GM12878 (cell line): Measurements from ENCODE around the gene TECR. TPM values are rescaled to one million over a fixed set of nuclear protein-coding genes. Genes with fewer than 3 reads are reported as not detected.
A peak's percentile ranks its signal among the peaks of the same experiment; 100 is the strongest.

Experiments used
- ATAC-seq: fragments of 200-7000 bp; cut with Tn5 transposase; 3 replicates; pipeline ENCODE4 v1.9.1; 2020; ENCODE audit warnings: mild to moderate bottlenecking, moderate library complexity
- BruUV-seq: library from RNA; stranded (reverse); fragments of 400-500 nt; replicated peaks from 2 replicates; lab custom pipeline; 2021; lab: Mats Ljungman, UMichigan
- CTCF ChIA-PET: fragments of 300-600 bp; sonication (Branson Sonifier 250); formaldehyde crosslinking; extraction: SDS; loops from one replicate; lab custom pipeline; 2021; ENCODE audit warnings: inconsistent platforms; lab: Yijun Ruan, JAX
- POLR2A ChIA-PET: fragments of 350-600 bp; formaldehyde crosslinking; extraction: SDS; loops from one replicate; lab custom pipeline; 2021; ENCODE audit warnings: inconsistent platforms; lab: Charles Lee
- RAD21 ChIA-PET: fragments of 300-600 bp; sonication (Branson Sonifier 250); formaldehyde crosslinking; loops from one replicate; lab custom pipeline; 2023; ENCODE audit warnings: antibody characterized with exemption; ENCODE audit not compliant: unreplicated experiment; lab: Charles Lee
- SMC1A ChIA-PET: fragments of 300-600 bp; sonication (Branson Sonifier 250); formaldehyde crosslinking; loops from one replicate; lab custom pipeline; 2023; ENCODE audit not compliant: unreplicated experiment, uncharacterized antibody; lab: Charles Lee
- DNase-seq: peaks from one replicate; pipeline ENCODE4 v3.0.0-alpha.2; 2011; ENCODE audit warnings: low read depth, low spot score
- FAIRE-seq: peaks from 3 replicates; lab custom pipeline; 2011; peaks lifted over from hg19 to GRCh38; lab: Jason Lieb, UNC
- H2AFZ ChIP-seq: 2 replicates; pipeline ENCODE4 v1.6.0; 2011; ENCODE audit warnings: low read depth, low read length, control low read depth; ENCODE audit not compliant: control insufficient read depth
- H3K27ac ChIP-seq: 2 replicates; pipeline ENCODE4 v1.5.1; 2011; ENCODE audit warnings: control low read depth; ENCODE audit not compliant: control insufficient read depth, insufficient read depth
- H3K27me3 ChIP-seq, 2 experiments: replicated peaks in 1 of 2; 2 replicates each; pipeline versions ENCODE4 v1.6.0 to v1.6.1; 2011; ENCODE audit warnings: low read length in 1 of 2; ENCODE audit not compliant: control insufficient read depth in 2 of 2, insufficient read depth in 2 of 2
- H3K36me3 ChIP-seq, 2 experiments: 2 replicates each; pipeline ENCODE4 v1.5.1; 2011; ENCODE audit warnings: low read length in 1 of 2; ENCODE audit not compliant: control insufficient read depth in 2 of 2, insufficient read depth in 2 of 2
- H3K4me1 ChIP-seq: 2 replicates; pipeline ENCODE4 v1.6.1; 2011; ENCODE audit warnings: mild to moderate bottlenecking, low read length, moderate library complexity, mixed read lengths; ENCODE audit not compliant: control insufficient read depth, insufficient read depth
- H3K4me2 ChIP-seq: 2 replicates; pipeline ENCODE4 v1.6.0; 2011; ENCODE audit warnings: control low read depth; ENCODE audit not compliant: control insufficient read depth, insufficient read depth
- H3K4me3 ChIP-seq: fragments of 200-600 bp; sonication (generic); 2 replicates; pipeline ENCODE4 v1.5.1; 2016
- H3K79me2 ChIP-seq: 2 replicates; pipeline ENCODE4 v1.6.0; 2011; ENCODE audit warnings: low read length; ENCODE audit not compliant: control insufficient read depth, insufficient read depth
- H3K9ac ChIP-seq: 2 replicates; pipeline ENCODE4 v1.8.0; 2011; ENCODE audit warnings: low read length, control low read depth, mixed read lengths; ENCODE audit not compliant: control insufficient read depth, insufficient read depth
- H3K9me3 ChIP-seq: replicated peaks from 3 replicates; pipeline ENCODE4 v1.5.1; 2011; ENCODE audit warnings: mild to moderate bottlenecking, low read length; ENCODE audit not compliant: control insufficient read depth, insufficient read depth
- H4K20me1 ChIP-seq: 2 replicates; pipeline ENCODE4 v1.6.0; 2011; ENCODE audit not compliant: control insufficient read depth, insufficient read depth
- HDGF ChIP-seq: fragments of 450-650 bp; IDR thresholded peaks from 2 replicates; pipeline ENCODE4 v1.6.1; 2016; ENCODE audit warnings: antibody characterized with exemption
- KAT2A ChIP-seq: conservative IDR thresholded peaks from 2 replicates; pipeline ENCODE4 v1.6.1; 2011; ENCODE audit warnings: low read depth, low read length; ENCODE audit not compliant: control insufficient read depth
- NFYB ChIP-seq: IDR thresholded peaks from 2 replicates; pipeline ENCODE4 v1.6.1; 2011; ENCODE audit warnings: low read depth, mild to moderate bottlenecking, low read length, improper control_type of control experiment, moderate library complexity; ENCODE audit not compliant: insufficient read depth
- NRF1 ChIP-seq: conservative IDR thresholded peaks from 2 replicates; pipeline ENCODE4 v1.6.1; 2011; ENCODE audit warnings: mild to moderate bottlenecking, low read depth, low read length, improper control_type of control experiment
- WGBS: methylation state at CpG from one replicate; pipeline ENCODE4 v1.1.6; 2016; ENCODE audit warnings: low lambda C conversion rate; ENCODE audit not compliant: insufficient replicate concordance, insufficient coverage; ENCODE audit errors: missing lambda C conversion rate; 5-methylcytosine and 5-hydroxymethylcytosine counted together
- in situ Hi-C: fragments of 300-500 bp; cut with MboI; formaldehyde crosslinking; loops from 9 replicates; pipeline ENCODE4 v1.14.3; 2018; ENCODE audit warnings: mixed read lengths
- intact Hi-C: fragments of 100-400 bp; cut with micrococcal nuclease; formaldehyde crosslinking; loops from one replicate; pipeline ENCODE4 v1.14.2; 2022; ENCODE audit not compliant: unreplicated experiment
- polyA plus RNA-seq, 11 experiments: library from polyadenylated mRNA; depleted of rRNA in 4 of 11; unstranded in 6 of 11; stranded (reverse) in 5 of 11; fragments of >200 nt; fragmentation: Nextera tagmentation in 4 of 11; fragmentation: Illumina TruSeq in 1 of 11; extraction: Ambion mirVana in 4 of 11; extraction: Trizol in 1 of 11; gene quantifications; 1 replicate in 1 of 11; 2 replicates in 10 of 11; pipeline versions ENCODE4 v1.2.1 to v1.2.3, GENCODE V29; 2011 to 2016; ENCODE audit warnings: inconsistent platforms in 2 of 11, missing spikeins in 2 of 11, low read depth in 1 of 11
- total RNA-seq, 4 experiments: library from RNA; depleted of rRNA in 3 of 4; stranded (reverse); fragments of >200 nt in 3 of 4; fragmentation: Illumina TruSeq in 1 of 4; extraction: Trizol in 1 of 4; gene quantifications; 2 replicates each; pipeline versions ENCODE4 v1.2.1 to v1.2.3, GENCODE V29; 2013 to 2021
- TF ChIP-seq, protein P1 (sequence below): fragments of 450-650 bp; IDR thresholded peaks from 2 replicates; pipeline ENCODE4 v1.6.1; 2017; ENCODE audit warnings: mild to moderate bottlenecking, moderate library complexity

The TECR gene
- total and polyA plus RNA-seq, 10 of the 15 experiments (the other 5 are each of a cell fraction or from before 2014, with no cell fraction given), result 9.6 to 157 (median 64.2) TPM

DNA sequence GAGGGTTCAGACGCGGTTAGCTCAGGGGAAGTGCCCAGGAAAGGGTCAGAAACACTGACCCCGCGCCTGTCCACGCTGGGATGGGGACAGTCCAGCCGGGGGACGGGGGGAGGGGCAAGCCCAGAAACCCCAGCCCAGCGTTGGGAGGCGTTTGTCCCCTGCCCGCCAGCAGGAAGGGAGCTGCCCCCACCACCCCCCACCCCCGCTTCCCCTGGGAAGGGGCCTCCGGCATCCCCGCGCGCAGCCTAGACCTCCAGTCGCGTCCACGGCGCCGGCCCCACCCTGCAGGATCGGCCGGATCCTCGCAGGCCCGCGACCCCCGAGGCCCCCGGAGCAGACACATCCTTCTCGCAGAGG, 33.7 kb upstream of the TECR start:
- no TSS peak for BruUV-seq

More for the DNA sequence above, 33.7 kb upstream of the TECR start:
- intact Hi-C loops, result no loop called here
- no peaks in the 10 kb centered on the region for H3K36me3 ChIP-seq
- peak overlapping the region; percentile 47; the same call in 1 of the 2 replicates for H3K9ac ChIP-seq
- ATAC-seq (no peak; the same call in 2 of the 3 replicates), DNase-seq (no peak), FAIRE-seq (no peak)
- H3K4me3 ChIP-seq, result peak overlapping the region; percentile 80
- H3K9me3 ChIP-seq, result no peaks in the 10 kb centered on the region
- CTCF ChIA-PET, result interaction anchor here (0.5 to 2.1 kb wide), 7 partner anchors 10 to 365 kb away, joined by 3 to 10 read pairs (median 5); partner anchors contain the start of gene ASF1B
- no peaks in the 10 kb centered on the region for H3K79me2 ChIP-seq
- peak overlapping the region; percentile 45 for H2AFZ ChIP-seq
- H3K4me2 ChIP-seq, result peak overlapping the region; percentile 89
- TF ChIP-seq, protein P1, sequence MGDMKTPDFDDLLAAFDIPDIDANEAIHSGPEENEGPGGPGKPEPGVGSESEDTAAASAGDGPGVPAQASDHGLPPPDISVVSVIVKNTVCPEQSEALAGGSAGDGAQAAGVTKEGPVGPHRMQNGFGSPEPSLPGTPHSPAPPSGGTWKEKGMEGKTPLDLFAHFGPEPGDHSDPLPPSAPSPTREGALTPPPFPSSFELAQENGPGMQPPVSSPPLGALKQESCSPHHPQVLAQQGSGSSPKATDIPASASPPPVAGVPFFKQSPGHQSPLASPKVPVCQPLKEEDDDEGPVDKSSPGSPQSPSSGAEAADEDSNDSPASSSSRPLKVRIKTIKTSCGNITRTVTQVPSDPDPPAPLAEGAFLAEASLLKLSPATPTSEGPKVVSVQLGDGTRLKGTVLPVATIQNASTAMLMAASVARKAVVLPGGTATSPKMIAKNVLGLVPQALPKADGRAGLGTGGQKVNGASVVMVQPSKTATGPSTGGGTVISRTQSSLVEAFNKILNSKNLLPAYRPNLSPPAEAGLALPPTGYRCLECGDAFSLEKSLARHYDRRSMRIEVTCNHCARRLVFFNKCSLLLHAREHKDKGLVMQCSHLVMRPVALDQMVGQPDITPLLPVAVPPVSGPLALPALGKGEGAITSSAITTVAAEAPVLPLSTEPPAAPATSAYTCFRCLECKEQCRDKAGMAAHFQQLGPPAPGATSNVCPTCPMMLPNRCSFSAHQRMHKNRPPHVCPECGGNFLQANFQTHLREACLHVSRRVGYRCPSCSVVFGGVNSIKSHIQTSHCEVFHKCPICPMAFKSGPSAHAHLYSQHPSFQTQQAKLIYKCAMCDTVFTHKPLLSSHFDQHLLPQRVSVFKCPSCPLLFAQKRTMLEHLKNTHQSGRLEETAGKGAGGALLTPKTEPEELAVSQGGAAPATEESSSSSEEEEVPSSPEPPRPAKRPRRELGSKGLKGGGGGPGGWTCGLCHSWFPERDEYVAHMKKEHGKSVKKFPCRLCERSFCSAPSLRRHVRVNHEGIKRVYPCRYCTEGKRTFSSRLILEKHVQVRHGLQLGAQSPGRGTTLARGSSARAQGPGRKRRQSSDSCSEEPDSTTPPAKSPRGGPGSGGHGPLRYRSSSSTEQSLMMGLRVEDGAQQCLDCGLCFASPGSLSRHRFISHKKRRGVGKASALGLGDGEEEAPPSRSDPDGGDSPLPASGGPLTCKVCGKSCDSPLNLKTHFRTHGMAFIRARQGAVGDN, result no peak
- TF ChIP-seq HDGF (no peak), KAT2A (no peak), NRF1 (no peak), NFYB (no peak)
- H4K20me1 ChIP-seq, result no peaks in the 10 kb centered on the region
- no peak overlapping the region for H3K27ac ChIP-seq
- WGBS, result 3% methylated on average over 3 of the region's 28 CpGs
- POLR2A ChIA-PET, result interaction anchor here (0.6 to 1.2 kb wide), 3 partner anchors 8 to 103 kb away, joined by 3 to 7 read pairs (median 5); partner anchors contain the start of gene DNAJB1
- H3K4me1 ChIP-seq, result peaks cover 2% of the 10 kb centered on the region; the same call in 1 of the 2 replicates
- in situ Hi-C loops, result no loop called here
- RAD21 ChIA-PET, result interaction anchor here (1.2 kb wide), 1 partner anchor 359 kb away, joined by 4 read pairs; the partner anchor contains the start of gene ASF1B
- H3K27me3 ChIP-seq, result no peaks in the 10 kb centered on the region
- SMC1A ChIA-PET, result interaction anchor here (0.6 to 0.7 kb wide), 2 partner anchors 173 to 442 kb away, joined by 3 read pairs; no protein-coding TSS in a partner anchor
